ENCODE measurements around the gene MMP17.
A peak's percentile ranks its signal among the peaks of the same experiment; 100 is the strongest.

The MMP17 gene

DNA sequence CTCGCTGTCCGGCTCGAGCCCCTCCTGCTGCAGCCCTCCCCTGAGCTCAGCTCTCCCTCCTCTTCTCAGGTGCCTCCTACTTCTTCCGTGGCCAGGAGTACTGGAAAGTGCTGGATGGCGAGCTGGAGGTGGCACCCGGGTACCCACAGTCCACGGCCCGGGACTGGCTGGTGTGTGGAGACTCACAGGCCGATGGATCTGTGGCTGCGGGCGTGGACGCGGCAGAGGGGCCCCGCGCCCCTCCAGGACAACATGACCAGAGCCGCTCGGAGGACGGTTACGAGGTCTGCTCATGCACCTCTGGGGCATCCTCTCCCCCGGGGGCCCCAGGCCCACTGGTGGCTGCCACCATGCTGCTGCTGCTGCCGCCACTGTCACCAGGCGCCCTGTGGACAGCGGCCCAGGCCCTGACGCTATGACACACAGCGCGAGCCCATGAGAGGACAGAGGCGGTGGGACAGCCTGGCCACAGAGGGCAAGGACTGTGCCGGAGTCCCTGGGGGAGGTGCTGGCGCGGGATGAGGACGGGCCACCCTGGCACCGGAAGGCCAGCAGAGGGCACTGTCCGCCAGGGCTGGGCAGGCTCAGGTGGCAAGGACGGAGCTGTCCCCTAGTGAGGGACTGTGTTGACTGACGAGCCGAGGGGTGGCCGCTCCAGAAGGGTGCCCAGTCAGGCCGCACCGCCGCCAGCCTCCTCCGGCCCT is 22.8 kb downstream of the MMP17 start:
- DNase-seq, result no peak

DNA sequence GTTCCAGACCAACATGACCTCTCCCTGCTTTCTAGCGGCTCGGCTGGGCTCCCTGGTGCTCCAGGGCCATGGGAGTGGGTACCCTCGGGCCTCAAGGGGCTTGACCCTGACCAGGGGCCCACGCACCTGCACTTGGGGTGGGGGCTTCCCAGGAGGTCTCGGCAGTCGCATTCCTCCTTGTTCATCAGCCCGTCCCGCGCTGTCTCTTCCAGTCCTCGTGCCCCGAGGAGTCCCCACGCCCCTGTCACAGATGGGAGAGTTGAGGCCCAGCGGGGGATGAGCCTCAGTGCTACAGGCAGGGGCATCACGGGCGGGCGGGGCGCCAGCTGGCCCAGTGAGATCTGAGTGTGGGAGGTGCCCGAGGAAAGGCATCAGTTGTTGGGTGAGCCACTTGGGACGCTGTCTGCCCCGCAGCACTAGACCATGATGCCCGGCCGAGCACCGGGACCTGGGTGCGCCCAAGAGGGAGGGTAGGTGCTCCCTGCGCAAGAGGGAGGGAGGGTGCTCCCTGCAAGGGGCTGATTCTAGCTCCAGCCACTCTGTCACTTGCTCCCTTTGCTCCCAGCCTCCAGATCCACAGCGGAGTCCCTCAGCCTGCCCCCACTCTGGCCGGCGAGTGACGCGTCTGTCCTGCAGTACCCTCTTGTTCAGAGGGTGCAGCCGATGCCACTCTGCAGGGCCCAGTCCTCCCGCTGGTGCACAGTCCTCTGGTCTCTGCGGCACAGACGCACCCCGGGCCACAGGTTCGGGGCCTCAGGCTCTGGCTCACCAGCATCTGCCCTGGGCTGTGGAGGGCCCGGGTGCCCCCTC is 23.8 kb downstream of the MMP17 start:
- DNase-seq, result no peak

DNA sequence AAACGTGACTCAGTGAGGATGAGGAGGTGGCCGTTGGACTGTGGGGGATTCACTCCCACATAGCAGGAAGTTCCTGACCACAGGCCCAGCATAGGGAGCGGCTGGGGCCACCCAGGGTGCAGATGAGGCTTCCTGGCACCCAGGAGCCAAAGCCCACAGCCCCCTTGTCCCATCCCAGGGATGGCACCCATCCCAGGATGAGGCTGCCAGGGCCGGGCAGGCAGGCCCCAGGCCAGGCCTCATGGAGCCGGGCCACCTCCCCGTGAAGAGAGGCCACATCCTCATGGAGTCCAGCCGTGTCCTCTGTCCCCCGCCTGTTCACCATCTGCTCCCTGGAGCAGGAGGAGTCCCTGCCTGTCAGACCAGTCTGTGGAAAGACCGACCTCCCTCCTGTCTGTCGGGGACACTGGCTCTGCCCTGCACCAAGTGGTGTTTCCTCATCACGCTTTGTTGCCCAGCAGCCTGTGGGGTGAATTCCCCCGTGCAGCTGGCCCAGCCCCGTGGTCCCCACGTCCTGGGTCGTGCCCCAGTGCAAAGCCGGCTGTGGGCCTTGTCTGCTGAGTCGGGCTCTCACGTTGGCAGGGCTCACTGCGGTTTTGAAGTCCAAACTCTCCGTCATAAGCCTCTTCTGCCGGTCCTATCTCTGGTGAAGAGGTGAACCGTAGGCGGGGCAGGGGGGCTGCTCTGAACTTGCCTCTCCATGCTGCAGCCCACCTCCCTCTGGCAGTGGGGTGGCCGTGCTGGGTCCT is 24.5 kb downstream of the MMP17 start:
- peak; percentile 55 for DNase-seq

DNA sequence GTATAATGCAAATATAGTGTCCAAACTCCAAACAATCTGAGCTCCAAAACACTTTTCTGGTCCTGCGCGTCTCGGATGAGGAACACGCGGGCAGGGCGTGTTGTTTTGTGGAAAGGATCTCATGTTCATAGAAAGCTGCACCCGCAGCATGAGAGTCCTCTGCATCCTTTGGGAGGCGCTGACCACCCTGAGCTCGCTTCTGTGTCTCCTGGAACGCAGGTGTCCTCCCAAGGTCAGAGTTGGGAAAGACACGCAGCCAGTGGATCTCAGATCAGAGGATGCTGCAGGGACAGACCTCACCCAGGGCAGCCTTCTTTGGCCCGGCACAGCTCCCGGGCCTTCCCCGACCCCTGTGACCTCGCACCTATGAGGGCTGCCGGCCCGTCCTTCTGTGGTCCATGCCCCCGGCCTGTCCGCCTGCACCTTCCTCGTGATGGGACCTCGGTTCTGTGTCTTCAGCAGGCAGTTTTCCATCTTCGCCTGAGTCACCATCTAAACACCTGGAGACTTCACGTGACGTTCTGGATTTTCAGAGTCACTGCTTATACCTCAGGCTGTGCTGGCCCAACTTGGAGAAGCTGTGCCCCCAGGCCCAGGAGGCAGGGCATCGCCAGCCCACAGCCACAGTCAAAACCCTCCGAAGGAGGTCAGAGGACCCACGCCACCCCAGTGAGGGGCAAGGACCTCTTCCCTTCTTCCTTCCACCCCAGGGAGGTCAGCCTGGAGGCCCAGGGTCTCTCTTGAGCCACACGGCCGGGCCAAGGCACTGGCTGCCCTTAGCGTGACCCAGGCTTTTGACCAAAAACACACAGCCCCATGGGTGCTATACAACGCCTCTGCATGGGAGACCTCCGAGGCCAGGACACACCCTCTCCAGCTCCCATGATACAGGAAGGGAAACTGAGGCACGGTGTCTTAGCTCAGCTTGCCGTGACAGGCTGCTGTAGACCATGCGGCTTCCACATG is 25.9 kb downstream of the MMP17 start:
- no peak for DNase-seq

DNA sequence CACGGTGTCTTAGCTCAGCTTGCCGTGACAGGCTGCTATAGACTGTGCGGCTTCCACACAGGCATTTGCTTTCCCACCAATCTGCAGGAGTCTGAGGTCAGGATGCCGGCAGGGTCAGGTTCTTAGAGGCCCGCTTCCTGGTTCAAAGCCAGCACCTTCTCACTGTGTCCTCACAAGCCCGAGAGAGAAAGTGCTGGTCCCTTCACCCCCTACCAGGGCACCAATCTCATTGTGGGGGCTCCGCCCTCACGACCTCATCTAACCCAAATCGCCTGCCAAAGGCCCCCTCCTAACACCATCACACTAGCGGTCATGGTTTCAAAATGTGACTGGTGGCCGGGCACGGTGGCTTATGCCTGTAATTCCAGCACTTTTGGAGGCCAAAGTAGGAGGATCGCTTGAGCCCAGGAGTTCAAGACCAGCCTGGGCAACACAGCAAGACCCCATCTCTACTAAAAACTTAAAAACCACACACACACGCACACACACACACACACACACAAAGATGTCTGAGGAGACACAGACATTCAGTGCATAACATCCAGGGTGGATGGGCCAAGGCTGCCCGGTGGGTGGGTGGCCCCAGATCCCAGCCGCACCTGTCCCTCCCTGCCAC is 26.8 kb downstream of the MMP17 start:
- no peak for DNase-seq

DNA sequence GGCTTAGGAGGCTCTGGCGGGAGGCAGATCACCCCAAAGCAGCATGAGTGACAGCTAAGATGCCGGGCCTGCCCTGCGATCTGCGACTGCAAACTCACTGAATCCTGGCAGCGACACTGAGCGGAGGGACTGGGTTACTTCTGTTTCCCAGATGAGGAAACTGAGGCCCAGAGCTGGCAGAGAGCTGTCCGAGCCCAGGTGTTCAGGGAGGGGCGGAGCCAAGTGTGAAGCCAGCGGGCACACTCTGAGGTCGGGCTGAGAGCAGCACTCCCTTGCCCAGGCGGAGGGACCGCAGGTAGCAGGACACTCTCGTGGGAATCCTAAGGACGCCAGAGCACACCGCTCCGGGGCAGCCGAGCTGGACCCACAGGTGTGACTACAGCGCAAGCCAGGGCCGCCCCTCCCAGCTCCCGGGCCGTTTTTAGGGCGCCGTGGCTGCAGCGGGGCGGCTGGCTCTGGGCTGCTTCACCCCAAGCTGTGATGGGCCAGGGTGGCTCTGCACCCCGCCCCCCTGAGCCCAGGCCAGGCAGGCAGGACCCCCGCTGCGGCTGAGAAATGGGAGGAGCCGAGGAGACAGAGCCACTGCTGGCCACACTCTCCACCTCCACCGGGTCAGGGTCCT is 27.4 kb downstream of the MMP17 start:
- no peak for DNase-seq

DNA sequence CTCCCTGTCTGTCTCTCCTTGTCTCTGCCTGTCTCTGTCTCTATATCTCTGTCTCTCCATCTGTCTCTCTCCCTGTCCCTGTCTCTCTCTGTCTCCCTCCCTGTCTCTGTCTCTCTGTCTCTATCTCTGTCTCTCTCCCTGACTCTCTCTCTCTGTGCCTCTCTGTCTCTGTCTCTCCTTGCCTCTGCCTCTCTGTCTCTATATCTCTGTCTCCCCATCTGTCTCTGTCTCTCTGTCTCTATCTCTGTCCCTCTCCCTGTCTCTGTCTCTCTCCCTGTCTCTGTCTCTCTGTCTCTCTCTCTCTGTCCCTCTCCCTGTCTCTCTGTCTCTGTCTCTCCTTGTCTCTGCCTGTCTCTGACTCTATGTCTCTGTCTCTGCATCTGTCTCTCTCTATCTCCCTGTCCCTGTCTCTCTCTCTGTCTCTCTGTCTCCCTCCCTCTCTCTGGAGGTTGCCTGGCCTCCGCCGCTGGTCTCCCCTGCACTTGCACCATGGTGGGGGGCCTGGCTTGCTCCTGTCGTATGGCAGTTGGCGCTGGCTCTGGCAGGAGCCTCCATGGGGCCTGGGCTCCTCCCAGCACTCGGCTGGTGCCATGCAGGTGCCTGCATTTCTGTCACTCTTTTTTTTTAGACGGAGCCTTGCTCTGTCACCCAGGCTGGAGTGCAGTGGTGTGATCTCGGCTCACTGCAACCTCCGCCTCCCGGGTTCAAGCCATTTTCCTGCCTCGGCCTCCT is 28.3 kb downstream of the MMP17 start:
- no peak for DNase-seq

DNA sequence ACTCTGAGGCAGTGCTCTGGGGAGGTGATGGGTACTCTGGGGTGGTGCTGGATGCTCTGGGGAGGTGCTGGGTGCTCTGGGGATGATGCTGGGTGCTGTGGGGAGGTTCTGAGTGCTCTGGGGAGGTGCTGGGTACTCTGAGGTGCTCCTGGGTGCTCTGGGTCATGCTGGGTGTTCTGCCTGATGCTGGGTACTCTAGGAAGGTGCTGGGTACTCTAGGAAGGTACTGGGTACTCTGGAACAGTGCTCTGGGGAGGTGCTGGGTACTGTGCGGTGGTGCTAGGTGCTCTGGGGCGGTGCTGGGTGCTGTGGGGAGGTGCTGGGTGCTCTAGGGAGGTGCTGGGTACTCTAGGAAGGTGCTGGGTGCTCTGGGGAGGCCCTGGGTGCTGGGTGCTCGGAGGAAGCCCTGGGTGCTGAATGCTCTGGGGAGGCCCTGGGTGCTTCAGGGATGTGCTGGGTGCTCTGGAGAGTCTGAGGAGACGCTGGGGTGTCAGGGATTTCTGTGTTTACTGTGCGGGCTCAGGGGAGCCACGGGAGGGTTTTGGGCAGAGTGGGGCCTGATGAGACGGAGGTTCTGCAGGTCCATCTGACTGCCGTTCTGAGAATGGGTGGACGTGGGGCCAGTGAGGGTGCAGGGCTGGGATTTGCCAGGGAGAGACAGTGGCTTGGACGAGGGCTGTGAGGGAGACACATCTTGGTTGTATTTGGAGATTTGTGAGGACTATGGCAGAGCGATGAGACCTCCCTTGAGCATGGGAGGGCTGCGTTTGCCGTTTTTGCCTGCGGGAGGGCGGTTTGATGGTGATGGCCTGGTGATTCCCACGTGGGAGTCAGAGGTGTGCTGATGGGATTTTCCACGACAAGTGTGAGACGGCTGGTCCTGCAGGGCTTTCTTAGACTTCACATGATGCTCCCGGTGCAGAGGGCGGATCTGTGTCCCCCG is 30.0 kb downstream of the MMP17 start:
- no peak for DNase-seq

DNA sequence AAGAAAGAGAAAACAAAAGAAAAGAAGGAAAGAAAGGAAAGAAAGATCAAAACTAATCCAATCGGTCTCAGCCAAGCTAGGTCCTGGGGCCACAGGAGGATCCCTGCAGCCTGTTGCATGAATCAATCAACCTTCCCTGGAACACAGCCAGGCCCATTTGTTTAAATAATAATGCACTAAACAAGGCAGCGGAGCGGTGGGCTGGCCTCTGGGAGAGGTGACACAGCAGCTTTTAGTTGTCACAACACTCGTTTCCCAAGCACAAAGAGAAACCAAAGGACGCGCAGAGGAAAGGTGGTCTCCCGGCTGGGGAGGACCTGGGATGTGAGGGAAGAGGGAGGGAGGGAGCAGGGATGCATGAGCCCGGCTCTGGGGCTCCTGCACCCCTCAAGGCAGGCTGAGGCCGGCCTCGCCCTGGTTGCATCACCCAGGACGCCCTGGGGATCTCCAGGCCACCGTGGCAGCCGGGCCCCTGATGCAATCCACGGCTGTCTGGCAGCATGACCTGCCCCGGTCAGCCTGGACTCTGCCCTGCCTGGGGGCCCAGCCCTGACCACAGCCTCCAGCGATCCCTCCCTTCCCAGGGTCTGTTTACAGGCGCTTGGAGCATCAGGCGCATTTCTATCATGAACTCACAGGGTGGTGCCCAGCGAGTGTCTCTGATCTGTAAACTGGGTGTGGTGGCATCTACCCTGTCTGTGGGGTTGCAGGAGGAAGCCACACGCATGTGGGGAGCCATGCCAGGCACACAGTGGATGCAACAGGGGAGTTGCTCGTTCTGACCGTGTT is 32.5 kb downstream of the MMP17 start:
- peak; percentile 55 for DNase-seq

DNA sequence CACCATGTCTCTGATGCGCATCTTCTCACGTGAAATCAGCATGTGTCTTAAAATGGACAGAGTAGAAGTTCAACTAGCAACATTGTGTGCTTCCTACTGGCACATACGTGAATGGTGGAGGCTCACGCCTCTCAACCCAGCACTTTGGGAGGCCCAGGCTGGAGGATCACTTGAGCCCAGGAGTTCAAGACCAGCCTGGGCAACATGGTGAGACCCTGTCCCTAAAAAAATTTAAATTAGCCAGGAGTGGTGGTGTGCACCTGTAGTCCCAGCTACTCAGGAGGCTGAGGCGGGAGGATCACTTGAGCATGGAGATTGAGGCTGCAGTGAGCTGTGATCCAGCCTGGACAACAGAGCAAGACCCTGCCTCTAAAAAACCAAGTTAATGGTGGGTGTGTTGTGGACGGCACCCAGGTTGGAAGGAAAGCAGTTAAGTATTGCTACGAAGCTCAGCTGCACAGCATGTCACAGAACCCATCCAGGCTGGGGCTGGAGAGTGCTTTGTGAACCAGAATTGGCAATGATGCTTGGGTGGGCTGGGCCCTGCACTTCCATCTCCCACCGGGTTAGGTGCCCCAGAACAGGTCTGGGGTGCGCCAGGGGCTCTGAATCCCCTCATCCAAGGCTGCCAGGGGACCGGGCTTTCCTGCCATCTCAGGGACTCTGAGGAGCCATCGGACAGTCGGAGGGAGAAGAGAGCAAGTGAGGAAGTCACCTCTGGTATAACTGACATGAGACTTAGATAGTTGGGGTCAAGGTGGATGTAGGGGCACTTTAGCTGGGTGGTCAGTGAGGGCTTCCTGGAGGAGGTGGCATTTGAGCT is 33.3 kb downstream of the MMP17 start:
- no peak for DNase-seq

DNA sequence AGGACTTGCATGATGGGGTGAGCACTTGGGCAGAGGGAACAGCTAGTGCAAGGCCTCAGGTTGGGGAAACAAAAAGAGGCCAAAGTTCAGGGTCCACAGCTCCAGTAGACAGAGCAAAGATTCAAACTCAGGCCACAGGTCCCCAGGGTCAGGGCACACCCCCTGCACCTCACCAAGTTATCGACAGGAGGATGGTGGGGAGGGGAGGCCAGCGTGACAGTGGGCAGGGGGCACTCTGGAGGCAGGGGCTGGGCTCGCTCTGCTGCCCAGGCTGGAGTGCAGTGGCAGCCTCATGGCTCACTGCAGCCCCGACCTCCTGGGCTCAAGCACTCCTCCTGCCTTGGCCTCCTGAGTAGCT is 33.9 kb downstream of the MMP17 start:
- DNase-seq, result no peak

DNA sequence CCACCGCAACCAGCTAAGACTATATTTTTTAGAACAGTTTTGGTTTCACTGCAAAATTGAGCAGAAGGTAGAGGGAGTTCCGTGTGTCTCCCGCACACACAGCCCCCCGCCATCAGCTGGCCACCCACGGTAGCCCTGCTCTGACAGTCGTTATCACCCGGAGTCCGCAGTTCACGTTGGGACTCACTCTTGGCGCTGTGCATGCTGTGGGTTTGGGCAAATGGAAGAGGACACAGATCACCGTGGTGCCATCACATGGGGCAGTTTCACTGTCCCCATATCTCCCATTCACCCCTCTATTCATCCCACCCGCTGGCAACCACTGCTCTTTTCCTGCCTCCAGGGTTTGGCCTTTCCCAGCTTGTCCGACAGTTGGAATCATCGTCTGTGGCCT is 34.4 kb downstream of the MMP17 start:
- DNase-seq, result no peak

DNA sequence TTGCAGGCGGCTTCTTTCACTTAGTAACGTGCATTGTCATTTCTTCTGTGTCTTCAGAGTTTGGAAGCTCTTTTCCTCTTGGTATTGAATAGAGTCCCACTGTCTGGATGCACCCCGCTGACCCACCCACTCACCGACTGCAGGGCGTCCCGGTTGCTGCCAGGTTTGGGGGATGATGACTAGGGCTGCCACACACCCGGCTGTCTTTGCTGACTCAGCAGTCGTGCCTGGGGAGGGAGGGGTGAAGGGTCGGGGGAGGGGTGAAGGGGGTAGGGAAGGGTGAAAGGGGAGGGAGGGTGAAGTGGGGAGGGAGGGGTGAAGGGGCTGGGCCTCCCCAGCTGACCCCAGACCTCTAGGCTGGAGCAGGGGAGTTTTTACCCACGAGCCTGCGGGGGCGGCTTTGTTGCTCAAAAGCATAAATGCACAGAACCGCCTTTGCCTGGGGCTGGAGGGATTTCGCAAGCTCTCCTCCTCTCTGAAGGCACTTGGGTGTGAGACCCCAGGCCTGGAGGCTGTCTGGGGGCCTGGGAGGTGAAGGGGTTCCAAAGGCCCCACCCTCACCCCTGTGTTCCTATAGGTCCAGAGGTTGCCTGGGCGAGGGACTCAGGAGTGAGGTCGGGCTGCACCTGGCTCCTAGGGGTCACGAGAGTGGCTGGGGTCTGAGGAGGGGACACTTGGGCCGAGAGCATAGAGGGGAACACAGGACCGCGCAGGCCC is 35.0 kb downstream of the MMP17 start:
- DNase-seq, result no peak

DNA sequence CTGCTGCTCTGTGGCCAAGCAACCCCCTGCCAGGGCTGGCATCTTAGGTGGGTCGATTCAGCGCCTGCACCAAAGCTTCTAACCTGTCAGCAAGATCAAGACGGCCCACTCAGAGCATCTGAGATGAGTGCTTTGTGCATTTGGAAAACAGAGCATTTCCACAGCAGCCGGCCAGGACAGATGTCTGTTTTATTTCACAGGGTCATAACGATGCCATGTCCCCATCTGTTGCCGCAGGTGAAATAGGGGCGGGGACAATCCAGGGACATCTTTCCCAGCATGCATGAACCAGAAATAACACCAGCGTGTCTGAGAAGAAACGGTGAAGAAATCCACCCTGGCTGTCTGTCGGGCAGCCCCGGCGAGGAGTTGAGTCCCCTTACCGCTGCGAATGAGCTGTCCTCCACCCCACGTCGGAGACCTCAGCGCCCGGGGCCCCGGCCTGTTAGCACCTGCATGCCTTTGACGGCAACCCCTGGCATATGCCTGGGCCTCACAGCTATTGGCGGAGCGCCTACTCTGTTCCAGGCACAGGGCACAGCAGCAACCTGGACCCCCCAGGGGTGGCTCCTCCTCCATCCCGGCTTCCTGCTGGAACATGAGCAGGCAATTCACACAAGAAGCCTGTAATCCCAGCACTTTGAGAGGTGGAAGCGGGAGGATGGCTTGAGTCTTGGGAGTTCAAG is 35.7 kb downstream of the MMP17 start:
- DNase-seq, result no peak

DNA sequence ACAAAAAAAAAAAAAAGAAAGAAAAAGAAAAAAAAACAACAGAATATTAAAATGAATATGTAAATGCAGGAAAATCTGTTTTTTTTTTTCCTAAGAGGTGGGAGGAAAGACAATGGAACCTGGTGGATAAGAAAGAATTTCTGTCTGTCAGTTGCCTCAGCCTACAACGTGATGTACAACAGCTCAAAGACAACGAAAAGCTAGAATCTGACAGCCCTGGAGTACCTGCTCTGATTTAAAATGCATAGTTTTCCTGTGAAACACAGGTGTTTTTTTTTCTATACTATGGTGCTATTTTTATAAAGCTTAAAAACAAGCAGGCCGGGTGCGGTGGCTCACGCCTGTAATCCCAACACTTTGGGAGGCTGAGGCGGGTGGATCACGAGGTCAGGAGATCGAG is 36.3 kb downstream of the MMP17 start:
- no peak for DNase-seq

DNA sequence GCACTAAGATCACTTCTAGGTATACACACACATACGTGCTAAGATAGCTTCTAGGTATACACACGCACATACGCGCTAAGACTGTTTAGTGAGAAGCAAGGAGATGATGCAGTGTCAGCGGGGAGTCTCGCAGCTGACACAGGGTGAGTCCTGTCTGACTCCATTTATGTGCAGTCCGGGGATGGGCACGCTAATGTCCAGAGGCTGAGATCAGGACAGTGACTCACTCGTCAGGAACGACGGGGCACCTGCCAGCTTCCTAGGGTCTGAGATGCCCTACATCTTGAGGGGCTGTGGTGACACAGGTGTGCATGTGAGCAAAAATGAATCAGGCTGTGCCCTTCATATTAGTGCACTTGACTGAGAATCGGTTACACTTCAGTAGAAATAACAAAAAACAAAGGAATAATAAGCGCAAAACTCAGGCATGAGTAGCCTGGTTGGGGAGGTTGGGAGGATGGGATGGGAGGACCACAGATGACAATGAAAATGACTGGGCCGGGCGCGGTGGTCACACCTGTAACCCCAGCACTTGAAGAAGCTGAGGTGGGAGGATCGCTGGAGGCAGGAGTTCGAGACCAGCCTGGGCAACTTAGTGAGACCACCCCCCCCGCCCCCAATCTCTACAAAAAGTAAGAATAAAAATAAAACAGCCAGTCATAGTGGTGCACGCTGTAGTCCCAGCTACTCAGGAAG is 37.1 kb downstream of the MMP17 start:
- no peak for DNase-seq

All from fibroblast of skin of abdomen (primary cell).